ENCODE data around the gene PROCA1. TPM values are rescaled to one million over a fixed set of nuclear protein-coding genes. Genes with fewer than 3 reads are reported as not detected.

The PROCA1 gene
- total and polyA plus RNA-seq, 2 of the 8 experiments (the other 6 are each of a cell fraction or from before 2014, with no cell fraction given) = 21.2 to 26.3 TPM

- H3K14ac ChIP-seq (ENCODE audit: insufficient read length) = no peak overlapping the region
- H2BK20ac ChIP-seq (ENCODE audit: low read length) = no peak overlapping the region
- no peak overlapping the region for H4K8ac ChIP-seq (ENCODE audit: extremely low read depth, insufficient read depth, low read length)
- H3K23ac ChIP-seq (ENCODE audit: insufficient read length) = no peak overlapping the region
- H3K36me3 ChIP-seq (ENCODE audit: control insufficient read depth in 2 of 4, insufficient read depth in 4 of 4, low read length in 3 of 4) = peaks cover 9 to 17% (median 13%) of the 10 kb centered on the region in 4 experiments; a peak in 6 of 8 replicates
- H3K9me3 ChIP-seq (ENCODE audit: insufficient read depth in 2 of 2, low read depth in 1 of 2, low read length in 1 of 2) = no peaks in the 10 kb centered on the region
- ChIA-PET POLR2A (ENCODE audit: partially characterized antibody) (interaction anchor here (0.8 to 17.6 kb wide), 4 partner anchors 10 to 16 kb away, joined by 3 to 813 read pairs (median 6); partner anchors contain the start of genes RPL23A and TRAF4), CTCF (ENCODE audit: partially characterized antibody) (interaction anchor here (0.7 to 16.9 kb wide), 6 partner anchors 9 to 144 kb away, joined by 3 to 316 read pairs (median 5); partner anchors contain the start of genes RPL23A and TLCD1)
- H3K79me1 ChIP-seq (ENCODE audit: low read depth, low read length) = peaks cover 2% of the 10 kb centered on the region; the same call in 1 of the 2 replicates
- no peak overlapping the region for H2AK5ac ChIP-seq (ENCODE audit: low read depth, low read length)
- no peak overlapping the region for H2AFZ ChIP-seq (ENCODE audit: low read length)
- no peak overlapping the region for H3K56ac ChIP-seq (replicated peaks; ENCODE audit: insufficient read length, low read depth, low read length)
- no peak overlapping the region for H3K27ac ChIP-seq (ENCODE audit: low read depth, low read length)
- no peak overlapping the region for H3K4me3 ChIP-seq (ENCODE audit: extremely low read depth in 1 of 4, insufficient read depth in 2 of 4, low read depth in 3 of 4, low read length in 4 of 4)
- no peaks in the 10 kb centered on the region for H3K4me1 ChIP-seq (replicated peaks in 1 of 4; ENCODE audit: control insufficient read depth in 3 of 4, insufficient read depth in 4 of 4, low read length in 3 of 4)
- no peaks in the 10 kb centered on the region for H3K27me3 ChIP-seq (replicated peaks in 1 of 4; ENCODE audit: control insufficient read depth in 3 of 4, extremely low read depth in 1 of 4, insufficient read depth in 3 of 4, low read length in 3 of 4)
- no peak overlapping the region for H3K9ac ChIP-seq (replicated peaks in 1 of 4; ENCODE audit: extremely low read depth in 1 of 4, low read depth in 3 of 4, low read length in 3 of 4)
- no peak overlapping the region for H4K91ac ChIP-seq (replicated peaks; ENCODE audit: insufficient read length, low read length)
- H3K4ac ChIP-seq (replicated peaks; ENCODE audit: insufficient read length, low read depth, low read length) = no peak overlapping the region
- no peak overlapping the region for H2BK120ac ChIP-seq (replicated peaks; ENCODE audit: low read depth, low read length)
- TF ChIP-seq JUND (IDR thresholded peaks at IDR 0.05; ENCODE audit: low read length) (no peak), KDM1A (IDR thresholded peaks at IDR 0.05; ENCODE audit: borderline replicate concordance, low read length) (no peak), SIN3A (conservative IDR thresholded peaks at IDR 0.05 in 1 of 2, IDR thresholded peaks at IDR 0.05 in 1 of 2; ENCODE audit: low read depth in 1 of 2, low read length in 2 of 2) (no peak)
- H4K5ac ChIP-seq (ENCODE audit: insufficient read length, low read depth, low read length) = no peak overlapping the region
- no peaks in the 10 kb centered on the region for H3K23me2 ChIP-seq (ENCODE audit: low read depth, low read length)
- no peak overlapping the region for H3K18ac ChIP-seq (ENCODE audit: extremely low read depth, low read length)
- H2BK5ac ChIP-seq (ENCODE audit: low read depth, low read length) = no peak overlapping the region
- DNase-seq (ENCODE audit: low read depth in 1 of 2, low spot score in 2 of 2) (no peak), FAIRE-seq (no peak)
- WGBS, 2 experiments (ENCODE audit: extremely low coverage in 1 of 2, insufficient coverage in 1 of 2, insufficient read length in 1 of 2, insufficient replicate concordance in 2 of 2, low coverage in 1 of 2, low lambda C conversion rate in 2 of 2, missing lambda C conversion rate in 1 of 2) = 90% methylated on average over 5 of the region's 5 CpGs; no CpG with 5 or more reads in 1 of the 2 experiments
- peaks cover 0 to 5% of the 10 kb centered on the region in 2 experiments for H4K20me1 ChIP-seq (replicated peaks in 1 of 2; ENCODE audit: control insufficient read depth in 1 of 2, insufficient read depth in 2 of 2, low read length in 2 of 2)
- no peak overlapping the region for H2BK12ac ChIP-seq (ENCODE audit: low read depth, low read length)
- H2BK15ac ChIP-seq (ENCODE audit: low read length) = no peak overlapping the region
- no peak overlapping the region for H3K4me2 ChIP-seq (ENCODE audit: insufficient read depth in 1 of 2, low read depth in 2 of 2, low read length in 2 of 2)
- no peaks in the 10 kb centered on the region for H3K79me2 ChIP-seq (ENCODE audit: control insufficient read depth in 1 of 2, insufficient read depth in 2 of 2, low read length in 2 of 2)
These were observed 23.6 kb upstream of the PROCA1 start for GRCh38 chr17:28735242-28735722.
